ENCODE data around the gene KLK12. TPM values are rescaled to one million over a fixed set of nuclear protein-coding genes. Genes with fewer than 3 reads are reported as not detected.

The KLK12 gene
- total and polyA plus RNA-seq, 12 donors = 0.17 TPM; not detected in 11

DNA sequence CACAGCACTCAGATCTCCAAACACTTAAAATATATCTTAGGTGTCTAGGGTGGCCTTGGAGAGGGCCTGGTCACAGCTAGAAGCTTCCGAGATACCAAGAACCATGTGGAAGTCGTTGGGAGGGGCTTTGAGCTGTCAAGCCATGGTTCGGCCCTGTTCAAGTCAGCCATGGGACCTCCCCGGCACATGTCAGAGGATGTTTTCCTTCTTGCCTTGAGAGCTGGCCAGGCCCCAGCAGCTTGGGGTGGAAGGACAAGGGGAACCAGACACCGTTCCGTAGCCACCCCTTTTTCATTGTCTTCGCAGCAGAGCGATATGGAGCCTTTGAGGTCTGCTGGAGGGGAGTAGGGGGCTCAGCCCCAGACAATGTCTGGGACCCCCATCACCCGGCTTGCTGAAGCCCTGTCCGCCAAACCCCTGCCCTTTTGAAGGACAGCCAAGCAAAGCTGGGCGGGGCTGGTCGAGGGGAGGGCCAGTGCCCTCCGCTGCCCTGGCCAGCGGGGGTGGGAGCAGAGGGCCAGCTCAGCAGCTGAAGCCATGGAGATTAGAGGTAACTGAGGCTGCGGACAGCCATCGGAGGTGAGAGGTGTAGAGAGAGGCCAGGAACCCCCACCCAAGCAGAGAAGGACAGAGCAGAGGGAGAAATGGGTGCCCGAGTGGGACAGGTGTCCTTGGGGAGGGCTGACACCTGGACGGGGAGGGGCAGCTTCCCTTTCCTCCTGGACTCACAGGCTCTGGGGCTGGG, 8.8 kb downstream of the KLK12 start:
- DNase-seq = no peak
- Histone ChIP-seq H3K27me3 (peaks cover 12% of the 10 kb centered on the region), H3K27ac (no peak overlapping the region), H3K4me1 (replicated peaks in 1 of 2) (no peaks in the 10 kb centered on the region), H3K9me3 (replicated peaks in 1 of 3) (no peaks in the 10 kb centered on the region), H3K36me3 (replicated peaks in 1 of 2) (no peaks in the 10 kb centered on the region), H3K4me3 (no peak overlapping the region)
- TF ChIP-seq CTCF (IDR thresholded peaks at IDR 0.05) = no peak
- TF ChIP-seq POLR2A (IDR thresholded peaks at IDR 0.05) = no peak
- 36 to 58% (median 55%) methylated on average over 12 to 18 of the region's 18 CpGs for WGBS, 4 donors
- intact Hi-C loops (cut with DNase I) = loop anchor here in 1 of 2 donors (10.0 kb wide), 1 partner anchor 149 kb away; no protein-coding TSS in a partner anchor

- Histone ChIP-seq H3K4me3 (no peak overlapping the region), H3K27ac (no peak overlapping the region), H3K9me3 (replicated peaks in 1 of 3) (no peaks in the 10 kb centered on the region), H3K36me3 (replicated peaks in 1 of 2) (no peaks in the 10 kb centered on the region), H3K4me1 (replicated peaks in 1 of 2) (no peaks in the 10 kb centered on the region), H3K27me3 (peaks cover 12% of the 10 kb centered on the region)
- WGBS, 4 donors = 66 to 85% (median 66%) methylated on average over 5 to 6 of the region's 6 CpGs
- DNase-seq = no peak
- intact Hi-C loops (cut with DNase I) = loop anchor here in 1 of 2 donors (10.0 kb wide), 1 partner anchor 149 kb away; no protein-coding TSS in a partner anchor
- TF ChIP-seq CTCF (IDR thresholded peaks at IDR 0.05) (no peak), POLR2A (IDR thresholded peaks at IDR 0.05) (no peak)
Measured at GRCh38 chr19:51025401-51025800, 9.4 kb downstream of the KLK12 start.

GRCh38 chr19:51024924-51025323, 9.9 kb downstream of the KLK12 start:
- Histone ChIP-seq H3K36me3 (replicated peaks in 1 of 2) (no peaks in the 10 kb centered on the region), H3K27ac (no peak overlapping the region), H3K4me3 (no peak overlapping the region), H3K4me1 (replicated peaks in 1 of 2) (no peaks in the 10 kb centered on the region), H3K27me3 (peaks cover 12% of the 10 kb centered on the region), H3K9me3 (replicated peaks in 1 of 3) (no peaks in the 10 kb centered on the region)
- TF ChIP-seq POLR2A (IDR thresholded peaks at IDR 0.05) (no peak), CTCF (IDR thresholded peaks at IDR 0.05) (no peak)
- 45 to 72% (median 59%) methylated on average over 5 of the region's 5 CpGs for WGBS, 4 donors
- DNase-seq = no peak
- intact Hi-C loops (cut with DNase I) = loop anchor here in 1 of 2 donors (10.0 kb wide), 1 partner anchor 150 kb away; no protein-coding TSS in a partner anchor

- no peak overlapping the region for H3K27ac ChIP-seq
- no peak overlapping the region for H3K4me3 ChIP-seq
- peaks cover 0 to under 1% of the 10 kb centered on the region in 2 donors for H3K4me1 ChIP-seq (replicated peaks in 1 of 2)
- intact Hi-C loops (cut with DNase I) = loop anchor here in 1 of 2 donors (10.0 kb wide), 1 partner anchor 151 kb away; no protein-coding TSS in a partner anchor
- H3K27me3 ChIP-seq = peaks cover 18% of the 10 kb centered on the region
- 60 to 69% (median 65%) methylated on average over 11 of the region's 11 CpGs for WGBS, 4 donors
- H3K9me3 ChIP-seq (replicated peaks in 1 of 3) = no peaks in the 10 kb centered on the region
- H3K36me3 ChIP-seq (replicated peaks in 1 of 2) = no peaks in the 10 kb centered on the region
- DNase-seq = no peak
- TF ChIP-seq CTCF (IDR thresholded peaks at IDR 0.05) = no peak
- no peak for TF ChIP-seq POLR2A (IDR thresholded peaks at IDR 0.05)
Measured at GRCh38 chr19:51023946-51024345, 10.9 kb downstream of the KLK12 start.

All from adrenal gland (tissue), 12 donors.